ENCODE results near the gene NR6A1.

GRCh38 chr9:124486778-124487259, 284.3 kb downstream of the NR6A1 start:
- TF ChIP-seq CTCF (IDR thresholded peaks at IDR 0.05; ENCODE audit: poor library complexity, severe bottlenecking) (no peak), POLR2AphosphoS5 (IDR thresholded peaks at IDR 0.05) (no peak), RAD21 (conservative IDR thresholded peaks at IDR 0.05) (no peak)
